Smooth muscle cell of the brain vasculature (primary cell): Measurements from ENCODE around the gene NFYC.
"Not testable (repeated sequence)": the region's sequence is repeated elsewhere in the genome, so short reads cannot be mapped to it uniquely, and the experiment has no call there.

ENCODE experiments used
- DNase-seq: peaks from one replicate; pipeline ENCODE4 v3.0.0-alpha.2; 2012; ENCODE audit warnings: low read depth, low spot score

The NFYC gene

DNA sequence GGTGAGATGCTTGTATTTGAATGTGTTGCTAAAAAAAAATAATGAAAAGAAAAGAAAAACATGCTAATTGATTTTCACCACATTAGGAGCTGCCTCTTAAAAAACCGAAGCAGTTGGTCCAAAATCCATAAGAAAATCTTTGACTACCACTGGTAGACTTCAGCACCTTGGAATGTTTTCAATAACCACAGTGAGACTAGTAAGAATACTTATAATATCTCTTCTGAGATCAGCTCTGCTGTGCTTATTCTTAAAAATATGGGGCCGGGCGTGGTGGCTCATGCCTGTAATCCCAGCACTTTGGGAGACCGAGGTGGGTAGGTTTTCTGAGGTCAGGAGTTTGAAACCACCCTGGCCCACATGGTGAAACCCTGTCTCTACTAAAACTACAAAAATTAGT, 15.1 kb downstream of the NFYC start:
- no peak for DNase-seq

- DNase-seq = peak; percentile 78
These were observed 17.2 kb downstream of the NFYC start for GRCh38 chr1:40708750-40709099.

DNA sequence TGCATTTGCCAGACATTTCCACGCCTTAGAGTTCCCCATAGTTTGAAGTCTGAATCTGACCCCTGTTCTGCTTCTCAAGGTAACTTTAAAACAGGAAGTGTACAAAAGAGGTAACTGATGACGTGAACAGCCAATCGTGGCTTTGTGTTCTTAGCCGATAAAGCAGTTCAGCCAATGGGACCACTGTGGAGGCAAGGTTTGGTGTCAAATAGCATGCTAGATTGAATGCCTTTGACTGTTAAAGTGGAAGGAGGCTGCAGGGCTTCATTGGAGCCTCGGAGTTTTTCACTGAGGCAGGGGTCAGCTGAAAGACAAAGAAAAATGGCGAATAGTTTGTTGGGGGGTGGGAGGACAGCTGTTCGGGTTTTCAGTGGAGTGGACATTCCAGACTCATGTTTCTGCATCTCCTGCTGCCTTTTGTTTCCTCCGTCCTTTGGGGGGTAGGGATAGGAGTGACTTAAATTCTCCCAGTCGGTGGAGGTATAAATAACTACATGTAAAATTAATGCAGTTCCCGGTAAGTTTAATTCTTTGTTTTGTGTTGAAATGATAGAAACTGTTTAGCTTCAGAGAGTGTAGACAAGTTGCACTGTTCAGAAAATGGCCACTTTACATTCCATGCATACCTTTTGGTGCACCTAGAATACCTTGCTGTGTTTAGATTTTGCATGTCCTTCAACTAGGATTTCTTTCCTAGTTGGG, 17.7 kb downstream of the NFYC start:
- DNase-seq = peak; percentile 91

- DNase-seq = no peak
These were observed 18.3 kb downstream of the NFYC start for GRCh38 chr1:40709802-40710278.

GRCh38 chr1:40710581-40711315, 19.2 kb downstream of the NFYC start:
- no peak for DNase-seq

GRCh38 chr1:40711465-40712404, 20.2 kb downstream of the NFYC start:
- no peak for DNase-seq

DNA sequence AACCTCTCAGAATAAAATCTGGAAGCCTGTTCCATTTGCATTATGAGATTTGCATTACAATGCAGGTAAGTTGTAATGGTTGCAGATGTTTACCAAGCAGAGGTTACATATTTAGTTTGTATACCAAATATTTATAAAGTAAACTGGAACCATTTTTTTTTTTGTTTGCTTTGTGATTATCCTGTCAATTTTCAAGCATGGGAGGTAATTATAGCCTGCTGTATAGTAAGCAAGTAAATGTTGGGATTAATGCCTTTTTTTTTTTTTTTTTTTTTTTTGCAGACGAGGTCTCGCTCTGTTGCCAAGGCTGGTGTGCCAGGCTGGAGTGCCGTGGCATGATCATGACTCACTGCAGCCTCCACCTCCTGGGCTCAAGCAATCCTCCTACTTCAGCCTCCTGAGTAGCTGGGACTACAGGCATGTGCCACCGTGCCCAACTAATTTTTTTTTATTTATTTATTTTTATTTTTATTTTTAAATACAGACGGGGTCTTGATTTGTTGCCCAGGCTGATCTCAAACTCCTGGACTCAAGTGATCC, 21.0 kb downstream of the NFYC start:
- no peak for DNase-seq

DNA sequence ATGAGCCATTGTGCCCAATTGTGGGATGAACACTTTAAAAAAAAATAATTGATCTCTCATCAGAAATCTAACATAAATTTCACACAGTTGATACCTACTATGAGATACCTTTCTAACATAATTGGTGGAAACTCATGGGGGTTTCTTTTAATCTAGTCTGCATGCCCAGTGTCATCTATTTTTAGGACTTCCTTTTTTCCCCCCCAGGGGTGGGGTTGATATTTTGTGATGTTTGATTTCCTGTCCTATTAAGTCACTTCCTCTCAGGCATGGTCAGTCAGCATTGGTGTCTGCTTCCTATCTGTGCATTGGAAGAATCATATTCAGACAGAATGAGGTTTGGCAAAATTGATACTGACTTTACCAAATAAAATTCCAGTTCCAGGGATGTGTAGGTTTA, 21.5 kb downstream of the NFYC start:
- no peak for DNase-seq

DNA sequence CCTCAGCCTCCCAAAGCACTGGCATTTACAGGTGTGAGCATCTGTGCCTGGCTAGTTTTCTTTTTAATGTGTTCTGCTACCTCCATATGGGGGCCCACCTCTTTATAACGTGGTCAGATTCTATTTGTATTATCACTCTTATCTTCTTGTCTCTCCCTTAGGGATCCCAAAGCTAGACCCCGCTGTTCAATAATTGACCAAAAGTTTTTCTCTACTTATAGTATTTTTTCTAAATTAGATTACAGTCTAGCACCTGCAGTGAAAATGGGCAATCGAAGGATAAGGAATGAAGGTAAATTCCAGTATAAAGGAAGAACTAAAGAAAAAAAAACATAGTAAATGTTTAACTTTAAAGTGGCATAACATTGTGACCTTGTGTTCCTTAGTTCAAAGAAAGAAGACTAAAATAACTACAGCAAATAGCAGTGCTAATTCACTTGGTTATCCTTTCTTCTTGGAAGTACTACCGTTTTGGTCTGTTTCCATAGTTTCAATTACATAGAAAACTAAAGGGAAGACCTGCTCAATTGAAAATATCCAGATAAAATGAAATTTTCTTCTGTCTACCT, 24.1 kb downstream of the NFYC start:
- no peak for DNase-seq

DNA sequence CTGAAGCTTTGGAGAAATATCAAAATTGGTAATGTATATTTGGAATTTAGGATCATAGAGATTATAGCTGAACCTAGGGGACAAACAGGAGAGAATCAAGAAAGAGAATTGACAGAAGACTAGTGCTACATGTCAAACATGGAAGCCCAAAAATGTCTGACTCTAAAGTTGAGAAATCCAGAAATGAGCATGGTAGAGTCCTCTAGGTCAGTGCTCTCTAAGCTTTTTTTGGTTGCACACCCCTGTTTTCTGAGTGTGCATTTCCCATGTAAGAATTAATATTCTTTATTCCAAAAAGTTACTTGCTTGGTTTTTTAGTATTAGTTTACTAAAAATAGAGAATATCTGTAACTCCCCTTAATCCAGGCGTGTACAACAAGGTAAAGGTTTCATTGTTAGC, 25.6 kb downstream of the NFYC start:
- DNase-seq = no peak

DNA sequence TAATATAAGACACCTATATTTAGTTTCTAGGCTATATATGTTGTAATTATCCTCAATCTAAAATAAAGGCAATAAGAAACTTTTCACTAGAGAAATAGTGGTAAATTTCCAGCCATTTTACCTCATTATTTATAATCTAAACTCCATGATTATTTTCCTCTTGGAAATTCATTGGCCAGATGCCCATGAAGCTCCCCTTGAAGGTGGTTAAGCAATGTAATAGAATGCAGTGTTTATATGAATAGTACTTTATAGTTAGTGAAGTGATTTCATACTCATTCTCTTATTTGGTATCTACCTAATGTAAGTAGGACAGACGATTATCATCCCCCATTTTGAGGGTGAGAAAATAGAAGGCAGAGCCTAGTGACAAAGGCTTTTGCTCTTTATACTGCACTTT, 26.5 kb downstream of the NFYC start:
- no peak for DNase-seq

GRCh38 chr1:40720493-40720892, 29.0 kb downstream of the NFYC start:
- no peak for DNase-seq

- no peak for DNase-seq
These were observed 31.1 kb downstream of the NFYC start for GRCh38 chr1:40722622-40723021.

DNA sequence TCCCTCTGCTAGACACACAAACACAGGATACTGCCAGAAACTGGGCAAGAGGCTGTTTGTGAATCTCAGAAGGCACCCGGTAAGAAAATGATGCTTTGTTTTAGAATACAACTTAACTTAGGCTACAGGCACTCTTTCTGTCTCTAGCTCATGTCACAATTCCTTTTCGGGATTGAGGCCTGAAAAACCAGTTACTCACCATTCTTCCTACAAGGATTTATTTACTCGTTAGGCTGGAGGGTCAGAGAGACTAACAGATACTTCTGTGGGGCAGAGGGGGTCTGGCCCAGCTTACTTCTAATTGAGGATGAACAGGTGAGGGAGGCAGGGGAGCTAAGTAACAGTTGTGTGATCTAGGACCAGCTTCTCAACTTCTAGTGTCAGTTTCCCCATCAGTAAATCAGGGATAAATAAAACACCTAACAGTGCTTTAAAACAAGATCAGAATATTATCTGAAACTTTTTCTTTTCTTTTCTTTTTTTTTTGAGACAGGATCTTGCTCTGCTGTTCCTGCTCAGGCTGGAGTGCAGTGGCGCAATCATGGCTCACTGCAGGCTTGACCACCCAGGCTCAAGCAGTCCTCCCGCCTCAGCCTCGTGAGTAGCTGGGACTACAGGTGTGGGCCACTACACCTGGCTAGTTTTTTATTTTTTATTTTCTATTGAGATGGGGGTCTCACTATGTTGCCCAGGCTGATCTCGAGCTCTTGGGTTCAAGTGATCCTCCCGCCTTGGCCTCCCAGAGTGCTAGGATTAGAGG, 31.9 kb downstream of the NFYC start:
- no peak for DNase-seq

GRCh38 chr1:40727662-40728061, 36.2 kb downstream of the NFYC start:
- DNase-seq = not testable (repeated sequence)

DNA sequence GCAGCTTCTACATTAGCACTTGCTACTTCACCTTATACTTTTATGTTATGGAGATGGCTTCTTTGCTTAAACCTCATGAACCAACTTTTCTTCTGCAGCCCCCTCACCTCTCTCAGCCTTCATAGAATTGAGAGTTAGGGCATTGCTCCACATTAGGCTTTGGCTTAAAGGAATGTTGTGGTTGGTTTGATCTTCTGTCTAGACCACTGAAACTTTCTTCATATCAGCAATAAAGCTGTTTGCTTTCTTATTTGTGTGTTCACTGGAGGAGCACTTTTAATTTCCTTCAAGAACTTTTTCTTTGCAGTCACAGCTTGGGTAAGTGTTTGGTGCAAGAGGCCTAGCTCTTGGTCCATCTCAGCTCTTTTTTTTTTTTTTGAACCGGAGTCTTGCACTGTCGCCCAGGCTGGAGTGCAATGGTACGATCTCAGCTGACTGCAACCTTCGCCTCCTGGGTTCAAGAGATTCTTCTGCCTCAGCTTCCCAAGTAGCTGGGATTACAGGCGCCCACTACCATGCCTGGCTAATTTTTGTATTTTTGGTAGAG, 37.9 kb downstream of the NFYC start:
- DNase-seq = not testable (repeated sequence)

- DNase-seq = no peak
These were observed 41.3 kb downstream of the NFYC start for GRCh38 chr1:40732756-40733301.

- DNase-seq = no peak
These were observed 43.6 kb downstream of the NFYC start for GRCh38 chr1:40734882-40735628.

DNA sequence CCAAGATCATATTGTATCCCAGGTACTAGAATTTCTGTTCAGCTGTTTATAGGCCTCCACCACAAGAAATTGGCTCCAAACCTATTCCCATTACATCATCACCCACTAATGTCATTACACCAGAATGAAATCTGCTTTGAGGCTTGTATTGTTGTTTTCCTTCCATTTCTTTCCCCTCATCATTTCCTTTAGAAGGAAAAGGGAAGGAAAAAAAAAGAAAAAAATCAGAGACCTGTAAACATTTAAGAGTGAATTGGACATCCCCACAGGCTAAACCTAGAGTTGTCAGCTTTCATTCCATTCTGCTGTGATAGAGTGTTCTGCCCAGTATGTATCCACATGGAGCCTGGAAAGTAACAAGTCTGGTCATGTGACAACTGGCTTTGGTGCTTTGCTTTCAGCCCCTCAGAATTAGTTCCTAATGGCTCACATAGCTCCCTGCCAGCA, 44.6 kb downstream of the NFYC start:
- peak; percentile 21 for DNase-seq
